Gastroesophageal sphincter (tissue), 4 donors: Measurements from ENCODE around the gene VIPR2. TPM values are rescaled to one million over a fixed set of nuclear protein-coding genes. Genes with fewer than 3 reads are reported as not detected.

ENCODE experiments used
- ATAC-seq: fragments of 150-250 bp; one replicate; pipeline ENCODE4 v1.9.1; 2016; ENCODE audit warnings: mild to moderate bottlenecking, moderate library complexity
- H3K27ac ChIP-seq, 4 donors: fragments of 200-600 bp; sonication (generic) in 3 of 4; 1 replicate in 3 of 4; 2 replicates in 1 of 4; pipeline ENCODE4 v1.5.1; 2016 to 2019
- H3K27me3 ChIP-seq: fragments of 200-600 bp; sonication (generic); one replicate; pipeline ENCODE4 v1.5.1; 2019
- H3K36me3 ChIP-seq, 2 donors: fragments of 200-600 bp; sonication (generic); one replicate each; pipeline ENCODE4 v1.5.1; 2019; ENCODE audit warnings: control low read depth in 1 of 2
- H3K4me1 ChIP-seq, 3 donors: fragments of 200-600 bp; sonication (generic); 1 replicate in 2 of 3; 2 replicates in 1 of 3; pipeline ENCODE4 v1.5.1; 2016 to 2019; ENCODE audit warnings: control low read depth in 2 of 3
- H3K4me3 ChIP-seq, 2 donors: fragments of 200-600 bp; sonication (generic); one replicate each; pipeline ENCODE4 v1.5.1; 2019; ENCODE audit warnings: mild to moderate bottlenecking in 1 of 2, moderate library complexity in 1 of 2
- H3K9me3 ChIP-seq, 3 donors: fragments of 200-600 bp; sonication (generic); one replicate each; pipeline ENCODE4 v1.5.1; 2017 to 2019; ENCODE audit warnings: control low read depth in 2 of 3
- EP300 ChIP-seq: sonication (generic); formaldehyde crosslinking; IDR thresholded peaks from one replicate; pipeline ENCODE4 v1.6.1; 2017; ENCODE audit warnings: antibody characterized with exemption, mild to moderate bottlenecking
- POLR2A ChIP-seq, 2 donors: fragments of 450-650 bp; IDR thresholded peaks; one replicate each; pipeline ENCODE4 v1.6.1; 2017; ENCODE audit warnings: antibody characterized with exemption in 2 of 2, mild to moderate bottlenecking in 2 of 2, moderate library complexity in 1 of 2
- POLR2AphosphoS5 ChIP-seq: sonication (generic); formaldehyde crosslinking; IDR thresholded peaks from one replicate; pipeline ENCODE4 v1.6.1; 2017; ENCODE audit warnings: antibody characterized with exemption
- WGBS, 2 donors: methylation state at CpG; one replicate each; pipeline ENCODE4 v1.1.5; 2018; ENCODE audit warnings: low coverage in 1 of 2; 5-methylcytosine and 5-hydroxymethylcytosine counted together
- total RNA-seq, 4 donors: library from RNA; depleted of rRNA; stranded (reverse); fragments of >200 nt; gene quantifications; one replicate each; pipeline ENCODE4 v1.1.0, GENCODE V29; 2016
- TF ChIP-seq, protein P1 (sequence below), 4 experiments: fragments of 200-600 bp in 2 of 4; fragments of 450-650 bp in 2 of 4; sonication (generic) in 1 of 4; IDR thresholded peaks; one replicate each; pipeline ENCODE4 v1.5.1; 2017 to 2019; ENCODE audit warnings: antibody characterized with exemption in 4 of 4, mild to moderate bottlenecking in 2 of 4, moderate library complexity in 2 of 4

VIPR2 gene
- total RNA-seq, 4 donors from 2014 or later: 13.3 to 52.5 (median 27.4) TPM

- Histone ChIP-seq H3K4me1 (peaks cover 0 to 47% (median 0%) of the 10 kb centered on the region in 3 donors), H3K4me3 (no peak overlapping the region), H3K27ac (peak overlapping the region in 1 of 4 donors; percentile 87), H3K9me3 (no peaks in the 10 kb centered on the region), H3K36me3 (peaks cover 0 to 40% of the 10 kb centered on the region in 2 donors), H3K27me3 (peaks cover 19% of the 10 kb centered on the region)
- no peak for TF ChIP-seq POLR2AphosphoS5
- TF ChIP-seq EP300: no peak
- TF ChIP-seq POLR2A (IDR thresholded peaks at IDR 0.05): no peak
- TF ChIP-seq, protein P1, sequence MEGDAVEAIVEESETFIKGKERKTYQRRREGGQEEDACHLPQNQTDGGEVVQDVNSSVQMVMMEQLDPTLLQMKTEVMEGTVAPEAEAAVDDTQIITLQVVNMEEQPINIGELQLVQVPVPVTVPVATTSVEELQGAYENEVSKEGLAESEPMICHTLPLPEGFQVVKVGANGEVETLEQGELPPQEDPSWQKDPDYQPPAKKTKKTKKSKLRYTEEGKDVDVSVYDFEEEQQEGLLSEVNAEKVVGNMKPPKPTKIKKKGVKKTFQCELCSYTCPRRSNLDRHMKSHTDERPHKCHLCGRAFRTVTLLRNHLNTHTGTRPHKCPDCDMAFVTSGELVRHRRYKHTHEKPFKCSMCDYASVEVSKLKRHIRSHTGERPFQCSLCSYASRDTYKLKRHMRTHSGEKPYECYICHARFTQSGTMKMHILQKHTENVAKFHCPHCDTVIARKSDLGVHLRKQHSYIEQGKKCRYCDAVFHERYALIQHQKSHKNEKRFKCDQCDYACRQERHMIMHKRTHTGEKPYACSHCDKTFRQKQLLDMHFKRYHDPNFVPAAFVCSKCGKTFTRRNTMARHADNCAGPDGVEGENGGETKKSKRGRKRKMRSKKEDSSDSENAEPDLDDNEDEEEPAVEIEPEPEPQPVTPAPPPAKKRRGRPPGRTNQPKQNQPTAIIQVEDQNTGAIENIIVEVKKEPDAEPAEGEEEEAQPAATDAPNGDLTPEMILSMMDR (IDR thresholded peaks at IDR 0.05): no peak
- no peak for ATAC-seq
- 86 to 89% methylated on average over 13 to 16 of the region's 23 CpGs for WGBS, 2 donors
Observed at GRCh38 chr7:159140170-159140910, 4.3 kb downstream of the VIPR2 start.

- Histone ChIP-seq H3K36me3 (peaks cover 0 to 40% of the 10 kb centered on the region in 2 donors), H3K4me3 (no peak overlapping the region), H3K4me1 (peaks cover 0 to 40% (median 0%) of the 10 kb centered on the region in 3 donors), H3K9me3 (no peaks in the 10 kb centered on the region), H3K27ac (no peak overlapping the region), H3K27me3 (peaks cover 12% of the 10 kb centered on the region)
- no peak for ATAC-seq
- TF ChIP-seq EP300 (no peak), POLR2A (IDR thresholded peaks at IDR 0.05) (no peak), POLR2AphosphoS5 (no peak)
- TF ChIP-seq, protein P1 (IDR thresholded peaks at IDR 0.05): no peak
- 89 to 96% methylated on average over 5 to 6 of the region's 10 CpGs for WGBS, 2 donors
Observed at GRCh38 chr7:159139639-159140038, 5.0 kb downstream of the VIPR2 start.

GRCh38 chr7:159139202-159139601 lies 5.5 kb downstream of the VIPR2 start:
- 82 to 89% methylated on average over 3 to 5 of the region's 10 CpGs for WGBS, 2 donors
- TF ChIP-seq, protein P1 (IDR thresholded peaks at IDR 0.05): no peak
- TF ChIP-seq POLR2AphosphoS5: no peak
- TF ChIP-seq EP300: no peak
- no peak for TF ChIP-seq POLR2A (IDR thresholded peaks at IDR 0.05)
- peaks cover 0 to 40% of the 10 kb centered on the region in 2 donors for H3K36me3 ChIP-seq
- peaks cover 0 to 36% (median 0%) of the 10 kb centered on the region in 3 donors for H3K4me1 ChIP-seq
- peaks cover 8% of the 10 kb centered on the region for H3K27me3 ChIP-seq
- H3K27ac ChIP-seq: no peak overlapping the region
- no peak for ATAC-seq
- H3K4me3 ChIP-seq: no peak overlapping the region
- no peaks in the 10 kb centered on the region for H3K9me3 ChIP-seq

GRCh38 chr7:159138508-159138907 lies 6.2 kb downstream of the VIPR2 start:
- WGBS, 2 donors: 92 to 93% methylated on average over 6 of the region's 6 CpGs
- Histone ChIP-seq H3K36me3 (peaks cover 0 to 40% of the 10 kb centered on the region in 2 donors), H3K27me3 (peaks cover under 1% of the 10 kb centered on the region), H3K4me1 (peaks cover 0 to 29% (median 0%) of the 10 kb centered on the region in 3 donors), H3K4me3 (no peak overlapping the region), H3K27ac (no peak overlapping the region), H3K9me3 (no peaks in the 10 kb centered on the region)
- no peak for ATAC-seq
- TF ChIP-seq EP300 (no peak), POLR2AphosphoS5 (no peak), POLR2A (IDR thresholded peaks at IDR 0.05) (no peak)
- TF ChIP-seq, protein P1 (IDR thresholded peaks at IDR 0.05): no peak

DNA sequence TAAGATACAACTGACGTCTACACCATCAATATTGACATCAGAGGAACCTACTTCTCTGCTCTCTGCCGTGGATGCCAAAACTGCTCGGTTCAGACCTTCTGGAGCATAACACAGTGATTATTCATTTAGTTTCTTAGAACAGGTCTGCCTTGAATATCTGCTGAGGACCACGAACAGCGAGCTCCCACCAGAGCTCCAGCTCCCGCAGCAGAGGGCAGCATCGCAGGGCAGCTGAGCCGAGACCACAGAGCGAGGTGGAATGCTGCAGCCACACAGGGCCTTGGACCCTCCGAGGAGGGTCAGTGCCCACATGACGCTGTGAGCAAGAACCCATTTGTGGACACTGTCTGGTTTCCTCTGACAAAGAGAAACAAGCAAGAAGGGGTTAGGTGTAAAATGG lies 6.8 kb downstream of the VIPR2 start:
- H3K4me3 ChIP-seq: no peak overlapping the region
- H3K4me1 ChIP-seq: peaks cover 0 to 23% (median 0%) of the 10 kb centered on the region in 3 donors
- ATAC-seq: no peak
- 74 to 81% methylated on average over 4 to 6 of the region's 11 CpGs for WGBS, 2 donors
- no peaks in the 10 kb centered on the region for H3K9me3 ChIP-seq
- TF ChIP-seq EP300 (no peak), POLR2A (IDR thresholded peaks at IDR 0.05) (no peak), POLR2AphosphoS5 (no peak)
- TF ChIP-seq, protein P1 (IDR thresholded peaks at IDR 0.05): no peak
- no peaks in the 10 kb centered on the region for H3K27me3 ChIP-seq
- peaks cover 0 to 40% of the 10 kb centered on the region in 2 donors for H3K36me3 ChIP-seq
- no peak overlapping the region for H3K27ac ChIP-seq
